Neural progenitor cell (in vitro differentiated cells): ENCODE data around the gene FRMPD4.

Experiments used
- EZH2 ChIP-seq: fragments of 200-600 bp; sonication (generic); IDR thresholded peaks from 2 replicates; pipeline ENCODE4 v1.6.1; 2017; ENCODE audit warnings: antibody characterized with exemption, mild to moderate bottlenecking, moderate library complexity
- EZH2phosphoT487 ChIP-seq: fragments of 200-600 bp; sonication (generic); IDR thresholded peaks from 2 replicates; pipeline ENCODE4 v1.6.1; 2017; ENCODE audit warnings: antibody characterized with exemption
- TF ChIP-seq, protein P1 (sequence below): fragments of 200-600 bp; sonication (generic); IDR thresholded peaks from 2 replicates; pipeline ENCODE4 v1.5.1; 2017; ENCODE audit warnings: antibody characterized with exemption, mild to moderate bottlenecking

- TF ChIP-seq EZH2phosphoT487 (no peak), EZH2 (no peak)
- TF ChIP-seq, protein P1, sequence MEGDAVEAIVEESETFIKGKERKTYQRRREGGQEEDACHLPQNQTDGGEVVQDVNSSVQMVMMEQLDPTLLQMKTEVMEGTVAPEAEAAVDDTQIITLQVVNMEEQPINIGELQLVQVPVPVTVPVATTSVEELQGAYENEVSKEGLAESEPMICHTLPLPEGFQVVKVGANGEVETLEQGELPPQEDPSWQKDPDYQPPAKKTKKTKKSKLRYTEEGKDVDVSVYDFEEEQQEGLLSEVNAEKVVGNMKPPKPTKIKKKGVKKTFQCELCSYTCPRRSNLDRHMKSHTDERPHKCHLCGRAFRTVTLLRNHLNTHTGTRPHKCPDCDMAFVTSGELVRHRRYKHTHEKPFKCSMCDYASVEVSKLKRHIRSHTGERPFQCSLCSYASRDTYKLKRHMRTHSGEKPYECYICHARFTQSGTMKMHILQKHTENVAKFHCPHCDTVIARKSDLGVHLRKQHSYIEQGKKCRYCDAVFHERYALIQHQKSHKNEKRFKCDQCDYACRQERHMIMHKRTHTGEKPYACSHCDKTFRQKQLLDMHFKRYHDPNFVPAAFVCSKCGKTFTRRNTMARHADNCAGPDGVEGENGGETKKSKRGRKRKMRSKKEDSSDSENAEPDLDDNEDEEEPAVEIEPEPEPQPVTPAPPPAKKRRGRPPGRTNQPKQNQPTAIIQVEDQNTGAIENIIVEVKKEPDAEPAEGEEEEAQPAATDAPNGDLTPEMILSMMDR = no peak
Measured at GRCh38 chrX:12758291-12758690, 620.0 kb downstream of the FRMPD4 start.
